Measurements from ENCODE around the gene ATP23.
A peak's percentile ranks its signal among the peaks of the same experiment; 100 is the strongest.

ATP23 gene

DNA sequence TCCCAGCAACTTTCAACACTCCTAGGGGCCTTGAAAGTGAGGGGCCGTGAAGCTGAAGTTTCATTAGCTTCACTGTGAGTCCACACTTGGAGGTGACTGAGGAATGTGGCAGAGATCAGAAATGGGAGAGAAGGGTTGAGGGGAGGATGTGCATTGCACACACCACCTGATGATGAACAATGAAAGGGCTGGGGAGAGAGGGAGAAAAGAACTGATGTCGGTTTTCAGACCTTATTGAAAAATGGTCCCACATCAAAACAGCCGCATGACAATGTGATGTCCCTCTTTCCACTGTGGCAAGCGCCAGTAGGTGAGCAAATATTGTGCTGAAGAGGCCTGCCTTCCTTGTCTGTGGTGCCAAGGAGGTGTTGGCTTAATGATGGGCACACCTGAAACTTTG, 32.3 kb upstream of the ATP23 start:
- no peak for DNase-seq

DNA sequence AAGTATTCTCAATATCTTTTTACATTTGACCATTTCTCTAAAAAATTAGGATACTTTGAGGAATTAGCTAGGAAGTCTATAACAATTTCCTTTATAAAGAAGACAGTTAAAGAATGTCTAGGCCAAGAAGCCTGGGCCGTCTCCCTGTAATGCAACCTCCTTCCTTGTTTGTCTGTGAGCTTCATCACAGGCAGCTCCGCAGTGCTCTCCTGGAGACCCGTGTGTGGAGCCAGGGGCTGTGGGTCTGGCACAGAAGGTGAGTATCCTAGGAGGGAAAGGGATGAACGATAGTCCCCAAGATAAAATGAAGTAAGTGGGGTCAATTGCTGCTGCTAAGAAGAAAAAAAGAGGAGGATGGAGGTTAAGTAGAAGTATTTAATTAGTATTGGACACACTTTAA, 31.8 kb upstream of the ATP23 start:
- DNase-seq: no peak

GRCh38 chr12:57918147-57918546, 23.2 kb upstream of the ATP23 start:
- DNase-seq: no peak

DNA sequence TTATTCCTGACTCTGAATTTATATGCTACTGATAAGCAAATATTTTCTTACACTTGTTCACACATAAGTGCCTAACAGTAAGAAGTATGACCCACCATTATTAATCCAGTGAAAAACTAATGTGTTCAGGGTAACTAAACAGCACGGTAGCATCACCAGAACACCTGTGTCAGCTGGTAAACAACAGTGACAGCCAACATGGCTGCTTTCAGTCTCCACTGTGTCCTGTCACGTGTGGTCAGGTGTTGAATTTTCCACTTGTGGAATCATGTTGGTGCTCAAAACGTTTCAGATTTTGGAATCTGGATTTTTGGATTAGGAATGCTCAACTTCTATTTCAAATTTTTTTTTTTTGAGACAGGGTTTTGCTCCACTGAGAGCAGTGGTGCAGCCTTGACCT, 14.3 kb upstream of the ATP23 start:
- no peak for DNase-seq

- DNase-seq: no peak
Observed at GRCh38 chr12:57929092-57929830, 12.1 kb upstream of the ATP23 start.

DNA sequence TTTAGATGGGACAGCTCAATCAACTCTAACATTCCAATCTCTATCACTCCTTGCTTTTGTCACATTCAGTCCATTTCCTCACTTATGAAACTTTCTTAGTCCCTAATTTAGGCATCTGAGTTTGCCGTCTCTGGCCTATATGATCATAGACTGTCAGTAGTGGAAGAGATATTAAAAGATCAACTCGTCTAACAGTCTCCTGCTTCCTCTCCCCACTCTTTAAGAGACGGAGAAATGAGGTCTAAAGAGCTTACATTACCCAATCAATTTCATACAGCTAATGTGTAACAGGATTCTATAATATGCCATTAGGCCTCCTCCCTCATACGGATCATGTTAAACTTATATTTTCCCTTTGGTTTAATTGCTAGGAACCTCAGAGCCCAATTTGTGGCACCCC, 6.5 kb upstream of the ATP23 start:
- DNase-seq: no peak

- no peak for DNase-seq
Observed at GRCh38 chr12:57935331-57935730, 6.0 kb upstream of the ATP23 start.

- DNase-seq: peak; percentile 92
Observed at GRCh38 chr12:57935839-57936512, 5.4 kb upstream of the ATP23 start.

DNA sequence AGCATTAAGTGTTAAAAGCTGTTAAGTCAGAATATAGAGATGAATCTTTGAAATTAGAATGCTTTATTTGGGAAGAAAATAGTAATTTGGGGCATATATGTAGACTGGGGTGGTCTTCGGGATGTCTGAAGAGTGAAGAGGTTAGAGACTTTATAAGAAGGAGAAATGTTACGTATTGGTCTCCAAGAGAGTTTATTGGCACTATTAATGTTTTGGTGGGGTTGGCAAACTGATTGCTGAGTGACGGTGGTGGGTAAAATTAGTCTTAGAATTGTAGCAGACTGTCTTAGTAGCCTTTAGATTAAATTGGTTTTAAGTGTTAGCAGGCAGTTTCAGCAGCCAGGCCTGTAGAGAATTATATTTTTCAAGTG, 4.9 kb upstream of the ATP23 start:
- no peak for DNase-seq

DNA sequence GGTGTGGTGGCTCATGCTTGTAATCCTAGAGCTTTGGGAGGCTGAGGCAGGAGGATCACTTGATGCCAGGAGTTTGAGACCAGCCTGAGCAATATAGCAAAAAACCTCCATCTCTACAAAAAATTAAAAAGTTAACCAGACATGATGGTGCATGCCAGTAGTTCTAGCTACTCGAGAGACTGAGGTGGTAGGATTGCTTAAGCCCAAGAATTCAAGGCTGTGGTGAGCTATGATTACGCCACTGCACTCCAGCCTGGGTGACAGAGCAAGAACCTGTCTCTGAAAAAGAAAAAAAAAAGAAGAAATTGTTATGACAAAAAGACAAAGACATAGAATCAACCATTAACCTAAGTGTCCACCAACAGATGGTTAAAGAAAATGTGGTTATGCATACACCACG, 2.1 kb upstream of the ATP23 start:
- no peak for DNase-seq

DNA sequence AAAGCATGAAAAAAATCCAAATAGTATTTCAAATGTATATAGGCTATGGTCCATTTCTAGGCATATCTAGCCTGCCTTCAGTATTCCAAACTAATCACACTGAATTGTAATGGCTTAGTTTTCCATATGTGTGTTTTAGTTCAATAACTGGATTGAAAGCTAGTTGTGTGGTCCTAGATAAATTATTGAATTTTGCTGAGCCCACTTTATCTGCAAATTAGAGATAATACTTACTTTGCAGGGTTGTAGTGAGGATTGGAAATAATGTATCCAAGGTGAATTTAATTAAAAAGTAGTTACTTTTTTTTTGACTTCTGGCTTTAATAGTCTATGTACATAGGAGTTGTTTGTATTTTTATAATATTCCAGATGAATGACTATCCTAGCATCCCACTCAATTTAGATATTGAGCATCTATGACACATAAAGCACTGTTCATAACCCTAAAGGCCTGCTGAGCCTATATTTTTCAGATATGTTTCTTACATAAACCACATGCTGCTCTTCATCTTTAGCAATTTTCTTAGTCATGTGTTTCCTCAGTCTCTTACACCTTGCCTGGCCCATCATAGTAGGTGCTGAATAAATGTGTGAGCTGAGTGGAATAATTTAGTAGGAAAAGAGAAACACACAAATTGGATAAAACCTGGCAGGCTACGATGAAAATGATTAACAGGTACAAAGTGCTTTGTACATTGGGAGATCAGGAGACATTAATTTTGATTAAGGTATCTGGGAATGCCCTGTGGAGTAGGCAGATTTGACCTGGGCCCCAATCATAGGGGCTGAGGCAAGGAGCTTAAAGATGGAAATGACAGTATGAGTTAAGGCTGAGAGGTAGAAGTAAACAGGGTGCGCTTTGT, 1.1 kb upstream of the ATP23 start:
- no peak for DNase-seq

DNA sequence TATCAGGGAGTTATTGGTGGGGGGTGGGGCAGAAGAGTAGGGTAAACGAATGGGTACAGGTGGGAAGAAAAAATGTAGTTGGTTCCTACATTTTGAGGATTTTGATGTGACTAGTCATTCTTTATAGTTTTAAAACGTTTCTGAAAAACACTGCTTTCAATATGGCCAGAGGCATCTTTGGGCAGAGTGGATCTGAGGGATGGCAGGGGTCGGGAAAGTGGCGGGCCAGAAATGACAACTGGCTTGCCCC, 527 bp upstream of the ATP23 start:
- no peak for DNase-seq

GRCh38 chr12:57943438-57944080, 2.2 kb downstream of the ATP23 start:
- no peak for DNase-seq

DNA sequence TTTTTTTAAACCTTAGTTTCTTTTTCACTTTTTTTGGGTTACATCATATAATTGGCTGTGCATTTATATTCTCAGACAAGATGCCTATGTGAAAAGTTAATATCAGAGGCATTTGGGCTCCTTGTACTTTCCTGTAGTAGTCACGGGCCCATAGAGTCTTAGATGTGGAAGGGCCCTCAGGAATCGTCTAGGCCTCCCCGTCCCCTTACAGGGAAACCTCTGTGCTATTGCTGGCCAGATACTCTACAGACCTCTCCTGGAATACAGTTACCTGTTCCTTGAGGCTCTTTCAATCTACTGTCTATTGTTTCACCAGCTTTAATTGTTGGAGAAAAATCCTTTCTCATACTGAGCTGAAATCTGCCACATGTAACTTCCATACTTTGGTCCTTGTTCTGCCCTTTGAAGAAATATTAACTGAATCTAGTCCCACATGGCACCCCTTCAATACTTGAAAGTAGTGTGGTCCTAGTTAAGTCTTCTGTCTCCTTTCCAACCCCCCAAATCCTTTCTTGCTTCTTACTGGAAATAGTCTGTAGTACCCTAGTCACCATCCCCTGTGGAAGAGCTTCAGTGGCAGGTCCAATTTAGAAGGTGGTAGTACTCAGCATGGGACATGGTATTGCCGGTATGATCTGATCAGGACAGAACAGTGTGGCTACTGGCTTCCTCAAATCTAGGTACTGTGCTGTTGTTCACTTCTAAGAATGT, 3.1 kb downstream of the ATP23 start:
- DNase-seq: no peak

DNA sequence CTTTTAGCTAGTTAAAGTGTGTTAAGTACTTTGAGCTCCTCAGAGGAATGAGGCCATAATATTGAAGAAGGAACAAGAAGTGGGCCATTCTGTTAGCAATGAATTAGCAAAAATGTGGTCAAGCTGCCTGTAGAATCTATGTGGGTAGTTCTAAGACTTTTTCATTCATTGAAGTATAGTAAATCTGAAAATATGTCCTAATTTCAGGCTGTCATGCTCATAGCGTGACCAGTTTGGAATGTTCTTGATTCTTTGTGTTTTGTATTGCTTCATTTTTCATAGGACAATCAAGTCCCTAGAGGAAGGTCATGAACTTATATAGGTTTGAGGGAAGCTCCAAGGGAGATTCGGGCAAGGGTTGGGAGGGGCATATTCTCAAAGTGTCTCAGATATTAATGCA, 11.4 kb downstream of the ATP23 start:
- DNase-seq: no peak

DNA sequence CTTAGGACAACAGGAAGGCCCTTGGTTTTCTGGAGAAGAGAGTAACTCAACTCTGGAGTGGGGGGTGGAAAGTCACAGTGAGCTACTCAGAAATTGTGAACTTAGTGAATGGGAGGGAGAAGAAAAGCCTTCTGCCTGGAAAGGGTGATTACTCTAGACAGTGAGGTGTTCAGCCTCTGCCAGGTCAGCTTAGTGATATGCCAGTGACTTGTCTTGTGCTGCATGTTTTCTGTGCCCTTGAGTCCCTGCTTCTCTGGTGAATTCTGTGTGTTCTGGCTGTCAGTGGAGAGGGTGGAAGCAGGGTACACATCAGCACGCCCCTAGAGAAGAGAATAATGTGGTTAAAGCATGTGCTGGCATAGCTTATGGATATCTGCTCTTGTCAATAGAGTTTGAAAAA, 13.4 kb downstream of the ATP23 start:
- DNase-seq: no peak

- DNase-seq: no peak
Observed at GRCh38 chr12:57958061-57958657, 16.8 kb downstream of the ATP23 start.

GRCh38 chr12:57964421-57964820, 23.1 kb downstream of the ATP23 start:
- no peak for DNase-seq

- no peak for DNase-seq
Observed at GRCh38 chr12:57965766-57966165, 24.4 kb downstream of the ATP23 start.

- no peak for DNase-seq
Observed at GRCh38 chr12:57966536-57966935, 25.2 kb downstream of the ATP23 start.

DNA sequence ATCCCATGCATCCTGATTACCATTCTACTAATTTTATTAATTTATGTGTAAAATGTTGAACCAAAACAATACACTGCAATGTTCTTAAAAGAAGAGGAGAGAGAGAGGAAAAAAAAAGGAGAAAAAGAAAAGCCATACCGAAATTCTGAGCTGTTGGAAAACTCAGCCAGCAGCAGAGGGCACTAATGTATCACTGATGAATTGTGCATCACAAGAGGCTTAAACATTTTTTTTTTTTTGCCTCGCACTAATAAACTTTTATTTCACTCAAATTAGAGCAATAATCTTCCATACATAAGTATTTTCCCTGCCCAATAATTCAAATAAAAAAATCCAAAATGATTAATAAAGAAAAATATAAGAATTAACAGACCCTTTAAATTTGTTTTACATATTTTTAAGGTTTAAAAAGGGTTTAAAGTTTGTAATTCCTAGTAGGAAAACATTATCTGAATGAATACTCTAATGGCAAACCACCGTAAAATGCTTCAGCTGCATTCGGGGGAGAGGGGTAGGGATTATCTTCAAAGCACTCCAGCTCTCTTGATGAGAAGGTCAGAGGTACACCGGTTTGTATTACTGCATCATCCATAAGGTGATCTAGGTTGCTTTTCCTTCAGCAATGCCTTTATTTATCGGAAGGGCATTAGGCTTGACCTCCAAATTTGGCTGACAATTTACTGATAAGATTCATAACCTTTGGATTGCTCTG, 41.9 kb downstream of the ATP23 start:
- DNase-seq: peak; percentile 55
